Neural progenitor cell (in vitro differentiated cells): ENCODE data around the gene PFDN6.

Source experiments
- EZH2 ChIP-seq: fragments of 200-600 bp; sonication (generic); IDR thresholded peaks from 2 replicates; pipeline ENCODE4 v1.6.1; 2017; ENCODE audit warnings: antibody characterized with exemption, mild to moderate bottlenecking, moderate library complexity
- EZH2phosphoT487 ChIP-seq: fragments of 200-600 bp; sonication (generic); IDR thresholded peaks from 2 replicates; pipeline ENCODE4 v1.6.1; 2017; ENCODE audit warnings: antibody characterized with exemption
- TF ChIP-seq, protein P1 (sequence below): fragments of 200-600 bp; sonication (generic); IDR thresholded peaks from 2 replicates; pipeline ENCODE4 v1.5.1; 2017; ENCODE audit warnings: antibody characterized with exemption, mild to moderate bottlenecking

DNA sequence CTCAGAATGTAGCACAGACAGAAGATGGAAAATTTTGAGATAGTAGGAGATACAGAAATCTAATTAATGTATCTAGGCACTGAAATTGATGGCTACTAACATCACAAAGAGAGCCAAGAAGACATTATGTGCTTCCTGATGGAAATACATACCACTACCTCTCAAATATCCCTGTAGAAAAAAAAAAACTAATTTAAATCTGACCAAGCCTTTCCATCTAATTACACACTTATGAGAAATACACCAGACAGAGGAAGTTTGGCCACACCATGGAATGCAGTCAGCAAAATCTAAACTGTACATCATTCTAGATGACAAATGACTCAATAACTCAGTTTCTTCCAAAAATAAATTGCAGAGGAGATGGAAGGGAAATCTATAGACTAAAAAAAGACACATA lies 36.6 kb upstream of the PFDN6 start:
- TF ChIP-seq, protein P1, sequence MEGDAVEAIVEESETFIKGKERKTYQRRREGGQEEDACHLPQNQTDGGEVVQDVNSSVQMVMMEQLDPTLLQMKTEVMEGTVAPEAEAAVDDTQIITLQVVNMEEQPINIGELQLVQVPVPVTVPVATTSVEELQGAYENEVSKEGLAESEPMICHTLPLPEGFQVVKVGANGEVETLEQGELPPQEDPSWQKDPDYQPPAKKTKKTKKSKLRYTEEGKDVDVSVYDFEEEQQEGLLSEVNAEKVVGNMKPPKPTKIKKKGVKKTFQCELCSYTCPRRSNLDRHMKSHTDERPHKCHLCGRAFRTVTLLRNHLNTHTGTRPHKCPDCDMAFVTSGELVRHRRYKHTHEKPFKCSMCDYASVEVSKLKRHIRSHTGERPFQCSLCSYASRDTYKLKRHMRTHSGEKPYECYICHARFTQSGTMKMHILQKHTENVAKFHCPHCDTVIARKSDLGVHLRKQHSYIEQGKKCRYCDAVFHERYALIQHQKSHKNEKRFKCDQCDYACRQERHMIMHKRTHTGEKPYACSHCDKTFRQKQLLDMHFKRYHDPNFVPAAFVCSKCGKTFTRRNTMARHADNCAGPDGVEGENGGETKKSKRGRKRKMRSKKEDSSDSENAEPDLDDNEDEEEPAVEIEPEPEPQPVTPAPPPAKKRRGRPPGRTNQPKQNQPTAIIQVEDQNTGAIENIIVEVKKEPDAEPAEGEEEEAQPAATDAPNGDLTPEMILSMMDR = no peak
- no peak for TF ChIP-seq EZH2phosphoT487
- no peak for TF ChIP-seq EZH2
